ENCODE data around the gene ZNF835. TPM values are rescaled to one million over a fixed set of nuclear protein-coding genes. Genes with fewer than 3 reads are reported as not detected.

The ZNF835 gene
- total RNA-seq, 1 experiment from 2014 or later: not detected

- TF ChIP-seq CTCF (IDR thresholded peaks at IDR 0.05; ENCODE audit: unreplicated experiment): no peak
- CTCF ChIA-PET: no interaction called here
- H3K4me1 Mint-ChIP-seq (ENCODE audit: insufficient read depth, unreplicated experiment): no peaks in the 10 kb centered on the region
- POLR2A ChIA-PET: no interaction called here
- intact Hi-C loops (cut with micrococcal nuclease): no loop called here
- H3K27me3 Mint-ChIP-seq (ENCODE audit: insufficient read depth, unreplicated experiment): no peaks in the 10 kb centered on the region
- peaks cover 21% of the 10 kb centered on the region for H3K9me3 Mint-ChIP-seq (ENCODE audit: unreplicated experiment)
- no TSS peak for BruUV-seq (replicated peaks)
- no peaks in the 10 kb centered on the region for H3K36me3 Mint-ChIP-seq (ENCODE audit: insufficient read depth, unreplicated experiment)
- no peak for DNase-seq (ENCODE audit: unreplicated experiment)
- H3K27ac Mint-ChIP-seq (ENCODE audit: low read depth, unreplicated experiment): no peak overlapping the region
- H3K4me3 Mint-ChIP-seq (ENCODE audit: unreplicated experiment): no peak overlapping the region
Observed at GRCh38 chr19:56699552-56699951, 28.0 kb upstream of the ZNF835 start.

GRCh38 chr19:56692206-56692895 is 20.8 kb upstream of the ZNF835 start:
- CTCF ChIA-PET: no interaction called here
- H3K9me3 Mint-ChIP-seq (ENCODE audit: unreplicated experiment): peaks cover 32% of the 10 kb centered on the region

GRCh38 chr19:56690670-56691069 is 19.1 kb upstream of the ZNF835 start:
- intact Hi-C loops (cut with micrococcal nuclease): no loop called here
- Mint-ChIP-seq H3K27ac (ENCODE audit: low read depth, unreplicated experiment) (no peak overlapping the region), H3K27me3 (ENCODE audit: insufficient read depth, unreplicated experiment) (no peaks in the 10 kb centered on the region), H3K36me3 (ENCODE audit: insufficient read depth, unreplicated experiment) (no peaks in the 10 kb centered on the region), H3K4me3 (ENCODE audit: unreplicated experiment) (no peak overlapping the region), H3K9me3 (ENCODE audit: unreplicated experiment) (peaks cover 46% of the 10 kb centered on the region), H3K4me1 (ENCODE audit: insufficient read depth, unreplicated experiment) (no peaks in the 10 kb centered on the region)
- ChIA-PET POLR2A (no interaction called here), CTCF (no interaction called here)
- no peak for TF ChIP-seq CTCF (IDR thresholded peaks at IDR 0.05; ENCODE audit: unreplicated experiment)
- no TSS peak for BruUV-seq (replicated peaks)
- no peak for DNase-seq (ENCODE audit: unreplicated experiment)

More at GRCh38 chr19:56692206-56692895, 20.8 kb upstream of the ZNF835 start:
- Mint-ChIP-seq H3K36me3 (ENCODE audit: insufficient read depth, unreplicated experiment) (no peaks in the 10 kb centered on the region), H3K27ac (ENCODE audit: low read depth, unreplicated experiment) (no peak overlapping the region), H3K4me3 (ENCODE audit: unreplicated experiment) (no peak overlapping the region), H3K27me3 (ENCODE audit: insufficient read depth, unreplicated experiment) (no peaks in the 10 kb centered on the region), H3K4me1 (ENCODE audit: insufficient read depth, unreplicated experiment) (no peaks in the 10 kb centered on the region)
- DNase-seq (ENCODE audit: unreplicated experiment): no peak
- POLR2A ChIA-PET: no interaction called here
- no peak for TF ChIP-seq CTCF (IDR thresholded peaks at IDR 0.05; ENCODE audit: unreplicated experiment)
- no TSS peak for BruUV-seq (replicated peaks)
- intact Hi-C loops (cut with micrococcal nuclease): no loop called here

GRCh38 chr19:56689198-56689597 is 17.6 kb upstream of the ZNF835 start:
- intact Hi-C loops (cut with micrococcal nuclease): no loop called here
- Mint-ChIP-seq H3K27ac (ENCODE audit: low read depth, unreplicated experiment) (no peak overlapping the region), H3K36me3 (ENCODE audit: insufficient read depth, unreplicated experiment) (no peaks in the 10 kb centered on the region), H3K27me3 (ENCODE audit: insufficient read depth, unreplicated experiment) (no peaks in the 10 kb centered on the region), H3K4me1 (ENCODE audit: insufficient read depth, unreplicated experiment) (no peaks in the 10 kb centered on the region), H3K9me3 (ENCODE audit: unreplicated experiment) (peaks cover 59% of the 10 kb centered on the region), H3K4me3 (ENCODE audit: unreplicated experiment) (no peak overlapping the region)
- BruUV-seq (replicated peaks): no TSS peak
- TF ChIP-seq CTCF (IDR thresholded peaks at IDR 0.05; ENCODE audit: unreplicated experiment): no peak
- no peak for DNase-seq (ENCODE audit: unreplicated experiment)
- ChIA-PET CTCF (interaction anchor here (0.7 kb wide), 1 partner anchor 1245 kb away, joined by 4 read pairs; no protein-coding TSS in a partner anchor), POLR2A (no interaction called here)
